ENCODE results near the gene SYT14.
"Not testable (repeated sequence)": the region's sequence is repeated elsewhere in the genome, so short reads cannot be mapped to it uniquely, and the experiment has no call there.

The SYT14 gene

DNA sequence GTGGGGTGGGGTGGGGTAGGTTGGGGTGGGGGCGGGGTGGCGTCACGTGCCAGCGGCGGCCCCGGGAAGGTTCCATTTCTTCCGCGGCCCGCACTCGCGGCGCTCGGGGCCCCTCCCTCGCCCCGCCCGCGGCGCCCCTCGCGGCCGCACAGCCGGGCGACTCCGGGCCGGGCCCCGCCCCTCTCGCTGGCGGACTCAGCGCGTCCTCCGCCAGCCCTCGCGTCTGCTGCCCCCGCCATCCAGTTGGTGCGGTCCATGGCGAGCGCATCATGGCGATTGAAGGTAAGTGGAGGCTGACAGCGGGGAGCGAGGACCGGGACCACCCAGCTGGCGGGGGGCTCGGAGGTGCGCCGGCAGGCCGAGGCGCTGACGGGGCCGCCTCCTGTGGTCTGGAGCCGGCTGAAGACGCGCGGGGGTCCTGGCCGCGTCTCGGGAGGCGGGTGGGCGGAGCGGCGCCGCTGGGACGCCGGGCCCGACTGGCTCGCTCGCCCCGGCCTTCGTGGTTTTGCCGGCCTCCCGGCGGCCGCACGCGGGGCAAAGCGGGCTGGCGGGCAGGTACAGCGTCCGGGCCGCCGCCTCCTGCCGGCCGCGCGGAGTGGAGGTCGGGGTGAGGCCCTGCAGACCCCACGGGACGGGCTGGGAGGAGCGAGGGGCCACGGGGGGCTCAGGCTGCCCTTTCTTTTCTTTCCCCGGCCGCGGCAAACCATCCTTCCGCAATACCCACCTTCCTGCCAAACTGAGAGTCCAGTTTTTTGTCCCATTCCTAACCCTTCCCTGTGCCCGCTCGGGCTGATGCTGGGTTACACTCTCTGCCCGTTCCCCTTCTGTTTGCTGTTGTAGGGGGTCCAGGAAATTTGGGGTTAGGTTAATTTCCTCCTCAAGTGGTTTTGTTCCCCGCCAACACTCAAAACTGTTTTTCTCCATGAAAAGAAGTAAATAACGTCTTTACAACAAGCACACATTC is at the start of gene SYT14:
Gene SYT14 (plus strand): TSS at position 222 of the 964 bp plus-strand sequence. CDS start 48 bp downstream, at position 270.
- peaks cover 14% of the 10 kb centered on the region for H3K9me3 Mint-ChIP-seq (ENCODE audit: low read depth)
- no peaks in the 10 kb centered on the region for H3K36me3 Mint-ChIP-seq
- H3K27ac Mint-ChIP-seq: no peak within 1 kb of the TSS
- peaks cover 9% of the 10 kb centered on the region for H3K4me1 Mint-ChIP-seq (ENCODE audit: low read depth)
- peaks cover 64% of the 10 kb centered on the region for H3K27me3 Mint-ChIP-seq
- H3K4me3 Mint-ChIP-seq: peak within 1 kb of the TSS; percentile 82

DNA sequence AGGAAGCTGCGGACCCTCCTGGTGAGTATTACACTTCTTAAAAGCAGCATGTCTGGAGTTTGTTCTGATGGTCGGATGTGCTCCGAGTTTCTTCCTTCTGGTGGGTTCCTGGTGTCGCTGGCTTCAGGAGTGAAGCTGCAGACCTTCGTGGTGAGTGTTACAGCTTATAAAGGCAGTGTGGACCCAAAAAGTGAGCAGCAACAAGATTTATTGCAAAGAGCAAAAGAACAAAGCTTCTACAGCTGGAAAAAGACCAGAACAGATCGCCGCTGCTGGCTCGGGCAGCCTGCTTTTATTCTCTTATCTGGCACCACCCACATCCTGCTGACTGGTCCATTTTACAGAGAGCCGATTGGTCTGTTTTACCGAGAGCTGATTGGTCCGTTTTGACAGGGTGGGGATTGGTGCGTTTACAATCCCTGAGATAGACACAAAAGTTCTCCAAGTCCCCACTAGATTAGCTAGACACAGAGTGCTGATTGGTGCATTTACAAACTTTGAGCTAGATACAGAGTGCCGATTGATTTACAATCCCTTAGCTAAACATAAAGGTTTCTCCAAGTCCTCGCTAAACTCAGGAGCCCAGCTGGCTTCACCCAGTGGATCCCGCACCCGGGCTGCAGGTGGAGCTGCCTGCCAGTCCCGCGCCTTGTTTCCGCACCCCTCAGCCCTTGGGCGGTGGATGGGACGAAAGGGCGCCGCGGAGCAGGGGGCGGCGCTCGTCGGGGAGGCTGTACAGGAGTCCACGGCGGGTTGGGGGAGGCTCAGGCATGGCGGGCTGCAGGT is 49.5 kb upstream of the SYT14 start:
- not testable (repeated sequence) for H3K9me3 Mint-ChIP-seq (ENCODE audit: low read depth)

DNA sequence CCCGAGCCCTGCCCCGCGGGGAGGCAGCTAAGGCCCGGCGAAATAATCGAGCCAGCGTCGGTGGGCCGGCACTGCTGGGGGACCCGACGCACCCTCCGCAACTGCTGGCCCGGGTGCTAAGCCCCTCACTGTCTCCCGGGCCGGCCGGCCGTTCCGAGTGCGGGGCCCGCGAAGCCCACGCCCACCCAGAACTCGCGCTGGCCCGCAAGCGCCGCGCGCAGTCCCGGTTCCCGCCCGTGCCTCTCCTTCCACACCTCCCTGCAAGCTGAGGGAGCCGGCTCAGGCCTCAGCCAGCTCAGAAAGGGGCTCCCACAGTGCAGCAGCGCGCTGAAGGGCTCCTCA is 49.0 kb upstream of the SYT14 start:
- peaks cover 1% of the 10 kb centered on the region for H3K4me1 Mint-ChIP-seq (ENCODE audit: low read depth)
- no peaks in the 10 kb centered on the region for H3K9me3 Mint-ChIP-seq (ENCODE audit: low read depth)
- H3K4me3 Mint-ChIP-seq: no peak overlapping the region
- H3K36me3 Mint-ChIP-seq: no peaks in the 10 kb centered on the region
- H3K27me3 Mint-ChIP-seq: peaks cover 10% of the 10 kb centered on the region
- no peak overlapping the region for H3K27ac Mint-ChIP-seq

More for the DNA sequence above, 49.5 kb upstream of the SYT14 start:
- H3K4me1 Mint-ChIP-seq (ENCODE audit: low read depth); H3K27ac Mint-ChIP-seq; H3K36me3 Mint-ChIP-seq; H3K4me3 Mint-ChIP-seq: not testable (repeated sequence)
- peaks cover 12% of the 10 kb centered on the region for H3K27me3 Mint-ChIP-seq

DNA sequence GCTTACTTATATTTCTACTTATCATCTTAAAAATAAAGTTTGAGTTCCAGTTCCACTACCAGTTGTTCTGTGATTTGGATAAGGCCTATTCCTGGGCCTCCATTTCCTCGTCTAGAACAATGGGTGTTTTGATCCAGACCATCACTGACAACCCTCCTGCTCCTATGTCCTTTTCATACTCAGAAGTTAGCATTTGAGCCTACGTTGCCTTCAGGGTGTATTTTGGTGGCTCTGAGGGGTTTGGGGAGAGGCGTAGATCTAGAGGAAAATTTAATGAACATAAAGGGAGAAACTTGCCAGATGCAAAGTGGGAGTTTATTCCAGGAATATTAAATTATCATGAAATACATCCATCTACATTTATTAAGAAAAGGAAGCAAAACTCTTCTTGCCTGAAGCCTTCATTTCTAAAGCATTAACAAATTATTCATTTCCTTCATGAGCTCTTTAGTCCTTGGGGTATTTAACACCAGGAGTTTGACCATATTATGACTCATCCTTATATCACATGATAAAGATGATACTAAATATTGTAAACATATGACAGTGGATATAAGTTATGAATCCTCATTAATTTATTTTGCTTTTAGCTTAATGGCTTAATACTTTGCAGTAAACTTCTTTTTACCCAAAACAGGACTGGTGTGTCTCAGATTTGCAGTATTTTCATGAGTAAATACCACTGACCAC is 47.2 kb upstream of the SYT14 start:
- H3K9me3 Mint-ChIP-seq (ENCODE audit: low read depth): no peaks in the 10 kb centered on the region
- H3K4me3 Mint-ChIP-seq: no peak overlapping the region
- H3K36me3 Mint-ChIP-seq: no peaks in the 10 kb centered on the region
- peaks cover 10% of the 10 kb centered on the region for H3K27me3 Mint-ChIP-seq
- H3K27ac Mint-ChIP-seq: no peak overlapping the region
- H3K4me1 Mint-ChIP-seq (ENCODE audit: low read depth): peaks cover 2% of the 10 kb centered on the region

DNA sequence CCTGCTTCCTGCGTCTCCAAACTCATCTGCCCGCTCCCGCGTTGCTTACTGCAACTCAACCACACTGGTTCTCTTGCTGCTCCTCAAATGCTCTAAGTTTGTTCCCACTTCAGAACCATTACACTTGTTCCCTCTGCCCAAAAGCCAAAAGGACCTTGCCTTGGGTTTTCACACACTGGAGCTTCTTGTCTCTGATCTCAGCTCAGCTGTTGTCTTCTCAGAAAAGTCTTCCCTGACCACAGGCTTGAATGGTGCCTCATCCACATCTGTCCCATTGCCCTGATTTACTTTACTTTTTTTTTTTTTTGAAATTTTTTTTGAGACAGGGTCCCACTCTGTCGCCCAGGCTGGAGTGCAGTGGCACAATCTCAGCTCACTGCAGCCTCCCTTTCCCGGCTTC is 44.3 kb upstream of the SYT14 start:
- H3K4me1 Mint-ChIP-seq (ENCODE audit: low read depth): peaks cover 6% of the 10 kb centered on the region
- H3K27ac Mint-ChIP-seq: no peak overlapping the region
- H3K36me3 Mint-ChIP-seq: no peaks in the 10 kb centered on the region
- no peak overlapping the region for H3K4me3 Mint-ChIP-seq
- peaks cover 10% of the 10 kb centered on the region for H3K27me3 Mint-ChIP-seq
- no peaks in the 10 kb centered on the region for H3K9me3 Mint-ChIP-seq (ENCODE audit: low read depth)

DNA sequence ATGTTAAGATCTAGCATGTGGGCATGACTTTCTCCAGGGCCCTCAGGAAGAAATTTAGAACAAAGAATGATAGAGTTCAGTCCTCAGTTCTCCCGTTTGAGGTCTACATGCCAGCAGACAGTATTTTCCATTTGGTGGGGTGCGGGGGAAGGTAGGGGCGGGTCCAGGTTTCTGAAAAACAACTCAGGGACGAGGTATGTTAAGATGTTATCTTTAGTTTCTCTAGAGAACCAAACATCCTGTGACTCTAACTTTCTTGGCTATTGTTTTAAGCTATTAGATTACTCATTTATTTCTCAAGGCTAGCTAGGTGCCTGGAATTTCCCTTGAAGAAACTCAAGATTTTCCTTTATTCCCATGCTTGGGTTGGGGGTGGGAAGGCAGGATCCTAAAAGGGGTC is 42.3 kb upstream of the SYT14 start:
- no peak overlapping the region for H3K4me3 Mint-ChIP-seq

DNA sequence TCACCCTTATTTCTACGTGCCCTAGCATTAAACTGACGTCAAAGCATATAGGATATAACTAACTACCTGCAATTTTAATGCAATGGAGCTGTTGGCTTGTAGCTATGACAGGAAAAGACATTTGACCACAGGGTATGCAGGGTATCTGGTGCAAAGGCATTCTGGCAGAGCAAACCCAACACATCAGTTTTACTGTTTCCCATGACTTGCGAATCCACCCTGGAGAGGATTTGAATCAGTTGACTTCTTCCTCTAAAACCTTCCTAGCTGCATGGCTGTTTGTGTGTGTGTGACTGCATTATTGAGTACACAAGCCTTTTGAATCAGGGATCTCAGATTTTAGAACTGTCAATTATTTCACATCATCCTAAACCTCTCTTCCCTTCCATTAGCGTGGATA is 41.7 kb upstream of the SYT14 start:
- no peaks in the 10 kb centered on the region for H3K9me3 Mint-ChIP-seq (ENCODE audit: low read depth)
- peak overlapping the region; percentile 4 for H3K27ac Mint-ChIP-seq
- no peak overlapping the region for H3K4me3 Mint-ChIP-seq
- peaks cover 10% of the 10 kb centered on the region for H3K27me3 Mint-ChIP-seq
- peaks cover 6% of the 10 kb centered on the region for H3K4me1 Mint-ChIP-seq (ENCODE audit: low read depth)
- no peaks in the 10 kb centered on the region for H3K36me3 Mint-ChIP-seq

More for the DNA sequence above, 42.3 kb upstream of the SYT14 start:
- Mint-ChIP-seq H3K4me1 (ENCODE audit: low read depth) (peaks cover 6% of the 10 kb centered on the region), H3K27ac (peak overlapping the region; percentile 51), H3K36me3 (no peaks in the 10 kb centered on the region), H3K27me3 (peaks cover 10% of the 10 kb centered on the region), H3K9me3 (ENCODE audit: low read depth) (no peaks in the 10 kb centered on the region)

DNA sequence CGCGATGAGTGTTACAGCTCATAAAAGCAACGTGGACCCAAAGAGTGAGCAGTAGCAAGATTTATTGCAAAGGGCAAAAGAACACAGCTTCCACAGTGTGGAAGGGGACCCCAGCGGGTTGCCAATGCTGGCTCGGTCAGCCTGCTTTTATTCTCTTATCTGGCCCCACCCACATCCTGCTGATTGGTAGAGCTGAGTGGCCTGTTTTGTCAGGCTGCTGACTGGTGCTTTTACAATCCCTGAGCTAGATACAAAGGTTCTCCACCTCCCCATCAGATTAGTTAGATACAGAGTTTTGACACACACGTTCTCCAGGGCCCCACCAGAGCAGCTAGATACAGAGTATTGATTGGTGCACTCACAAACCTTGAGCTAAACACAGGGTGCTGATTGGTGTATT is 39.7 kb upstream of the SYT14 start:
- H3K4me1 Mint-ChIP-seq (ENCODE audit: low read depth); H3K9me3 Mint-ChIP-seq (ENCODE audit: low read depth); H3K36me3 Mint-ChIP-seq; H3K27ac Mint-ChIP-seq; H3K27me3 Mint-ChIP-seq; H3K4me3 Mint-ChIP-seq: not testable (repeated sequence)

DNA sequence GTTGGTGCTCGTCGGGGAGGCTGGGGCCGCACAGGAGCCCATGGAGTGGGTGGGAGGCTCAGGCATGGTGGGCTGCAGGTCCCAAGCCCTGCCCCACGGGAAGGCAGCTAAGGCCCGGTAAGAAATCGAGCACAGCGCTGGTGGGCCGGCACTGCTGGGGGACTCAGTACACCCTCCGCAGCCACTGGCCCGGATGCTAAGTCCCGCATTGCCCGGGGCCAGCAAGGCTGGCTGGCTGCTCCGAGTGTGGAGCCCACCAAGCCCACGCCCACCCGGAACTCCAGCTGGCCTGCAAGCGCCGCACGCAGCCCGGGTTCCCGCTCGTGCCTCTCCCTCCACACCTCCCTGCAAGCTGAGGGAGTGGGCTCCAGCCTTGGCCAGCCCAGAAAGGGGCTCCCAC is 39.2 kb upstream of the SYT14 start:
- not testable (repeated sequence) for H3K4me1 Mint-ChIP-seq (ENCODE audit: low read depth); H3K4me3 Mint-ChIP-seq; H3K27me3 Mint-ChIP-seq; H3K27ac Mint-ChIP-seq; H3K36me3 Mint-ChIP-seq; H3K9me3 Mint-ChIP-seq (ENCODE audit: low read depth)

DNA sequence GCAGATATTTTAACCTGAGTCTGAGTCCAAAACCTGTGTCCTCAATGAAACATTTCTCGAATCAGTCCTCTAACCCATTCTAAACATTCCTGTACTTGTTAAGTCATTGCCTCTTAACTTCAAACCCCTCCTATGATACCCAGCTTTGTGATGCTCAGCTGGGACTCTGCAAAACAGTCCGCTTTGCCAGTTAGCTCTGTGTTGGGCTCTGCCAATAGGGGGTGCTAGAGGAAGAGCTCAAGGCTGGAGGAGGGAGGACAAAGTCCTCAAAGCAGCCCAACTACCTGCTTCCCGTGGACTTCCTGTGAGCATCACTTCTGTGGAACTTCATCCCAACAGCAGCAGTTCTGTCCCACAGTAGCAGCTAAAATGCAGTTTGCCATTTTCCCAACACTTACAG is 38.1 kb upstream of the SYT14 start:
- H3K4me3 Mint-ChIP-seq: no peak overlapping the region
- no peak overlapping the region for H3K27ac Mint-ChIP-seq
- peaks cover 6% of the 10 kb centered on the region for H3K4me1 Mint-ChIP-seq (ENCODE audit: low read depth)
- H3K36me3 Mint-ChIP-seq: no peaks in the 10 kb centered on the region
- peaks cover 4% of the 10 kb centered on the region for H3K27me3 Mint-ChIP-seq
- no peaks in the 10 kb centered on the region for H3K9me3 Mint-ChIP-seq (ENCODE audit: low read depth)

DNA sequence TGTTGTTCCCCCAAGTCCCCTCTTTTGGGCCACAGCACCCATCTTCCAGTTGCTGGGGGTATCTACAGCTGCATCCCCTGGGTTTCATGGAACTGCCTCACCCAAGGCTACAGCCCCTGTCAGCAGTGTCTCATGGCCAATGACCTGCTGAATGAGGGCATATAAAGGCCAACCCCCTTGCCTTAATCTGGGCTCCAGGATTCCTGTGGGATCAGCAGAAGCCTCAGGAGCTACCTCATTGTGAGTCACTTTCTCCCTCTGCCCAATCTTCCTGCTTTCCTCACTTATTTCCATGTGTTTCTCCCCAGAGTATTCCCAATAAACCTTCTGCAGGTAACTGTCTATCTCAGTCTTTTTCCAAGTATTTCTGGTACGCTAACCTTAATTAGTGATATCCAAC is 37.3 kb upstream of the SYT14 start:
- peaks cover 4% of the 10 kb centered on the region for H3K4me1 Mint-ChIP-seq (ENCODE audit: low read depth)
- no peak overlapping the region for H3K4me3 Mint-ChIP-seq
- no peaks in the 10 kb centered on the region for H3K9me3 Mint-ChIP-seq (ENCODE audit: low read depth)
- H3K36me3 Mint-ChIP-seq: no peaks in the 10 kb centered on the region
- no peak overlapping the region for H3K27ac Mint-ChIP-seq
- H3K27me3 Mint-ChIP-seq: peaks cover 4% of the 10 kb centered on the region

DNA sequence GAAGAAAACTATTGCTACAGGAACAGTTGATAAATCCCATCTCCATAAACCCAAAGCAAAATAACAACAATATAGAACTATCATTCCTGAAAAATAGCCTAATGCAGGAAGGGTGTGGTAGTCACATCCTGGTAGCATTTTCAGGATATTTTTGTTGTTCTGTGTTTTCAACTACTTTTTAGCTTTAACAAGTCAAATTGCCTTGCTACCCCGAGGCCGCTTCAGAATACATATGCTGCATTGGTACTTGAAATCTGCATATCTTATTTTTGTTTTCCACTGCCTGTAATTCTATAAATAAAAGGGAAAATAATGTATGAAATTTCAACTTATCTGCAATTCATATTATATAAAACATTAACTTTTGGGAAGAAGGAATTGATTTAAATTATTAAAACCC is 36.8 kb upstream of the SYT14 start:
- H3K4me3 Mint-ChIP-seq: no peak overlapping the region
- H3K9me3 Mint-ChIP-seq (ENCODE audit: low read depth): no peaks in the 10 kb centered on the region
- peaks cover 4% of the 10 kb centered on the region for H3K27me3 Mint-ChIP-seq
- no peak overlapping the region for H3K27ac Mint-ChIP-seq
- H3K4me1 Mint-ChIP-seq (ENCODE audit: low read depth): peaks cover under 1% of the 10 kb centered on the region
- H3K36me3 Mint-ChIP-seq: no peaks in the 10 kb centered on the region

DNA sequence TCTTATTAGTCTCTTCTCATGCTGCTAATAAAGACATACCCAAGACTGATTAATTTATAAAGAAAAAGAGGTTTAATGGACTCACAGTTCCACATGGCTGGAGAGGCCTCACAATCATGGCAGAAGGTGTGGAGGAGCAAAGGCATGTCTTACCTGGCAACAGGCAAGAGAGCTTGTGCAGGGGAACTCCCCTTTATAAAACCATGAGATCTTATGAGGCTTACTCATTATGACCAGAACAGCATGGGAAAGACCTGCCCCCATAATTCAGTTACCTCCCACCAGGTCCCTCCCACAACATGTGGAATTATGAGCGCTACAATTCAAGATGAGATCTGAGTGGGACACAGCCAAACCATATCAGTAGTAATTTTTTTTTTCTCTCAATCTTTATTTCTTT is 33.2 kb upstream of the SYT14 start:
- not testable (repeated sequence) for H3K9me3 Mint-ChIP-seq (ENCODE audit: low read depth); H3K4me1 Mint-ChIP-seq (ENCODE audit: low read depth); H3K27ac Mint-ChIP-seq; H3K36me3 Mint-ChIP-seq; H3K4me3 Mint-ChIP-seq; H3K27me3 Mint-ChIP-seq

DNA sequence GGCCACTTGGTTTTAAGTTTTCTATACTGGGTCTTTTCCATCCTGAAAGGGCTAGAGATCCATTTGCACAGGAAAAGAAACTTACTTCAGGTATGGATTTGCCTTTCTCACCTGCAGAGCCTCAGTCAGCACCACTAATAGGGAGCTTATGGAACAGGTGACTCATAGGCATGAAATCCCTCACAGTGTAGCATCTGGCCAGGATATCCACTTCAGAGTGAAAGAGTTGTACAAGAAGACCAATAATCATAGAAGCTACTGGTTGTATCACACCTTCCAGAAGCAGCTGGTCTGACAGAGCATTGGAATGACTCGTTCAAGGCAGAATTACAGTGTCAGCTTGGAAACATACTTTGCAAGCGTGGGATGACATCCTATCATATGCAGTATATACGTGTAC is 26.3 kb upstream of the SYT14 start:
- Mint-ChIP-seq H3K27me3 (no peaks in the 10 kb centered on the region), H3K27ac (no peak overlapping the region), H3K4me3 (no peak overlapping the region), H3K9me3 (ENCODE audit: low read depth) (no peaks in the 10 kb centered on the region), H3K36me3 (no peaks in the 10 kb centered on the region), H3K4me1 (ENCODE audit: low read depth) (no peaks in the 10 kb centered on the region)

DNA sequence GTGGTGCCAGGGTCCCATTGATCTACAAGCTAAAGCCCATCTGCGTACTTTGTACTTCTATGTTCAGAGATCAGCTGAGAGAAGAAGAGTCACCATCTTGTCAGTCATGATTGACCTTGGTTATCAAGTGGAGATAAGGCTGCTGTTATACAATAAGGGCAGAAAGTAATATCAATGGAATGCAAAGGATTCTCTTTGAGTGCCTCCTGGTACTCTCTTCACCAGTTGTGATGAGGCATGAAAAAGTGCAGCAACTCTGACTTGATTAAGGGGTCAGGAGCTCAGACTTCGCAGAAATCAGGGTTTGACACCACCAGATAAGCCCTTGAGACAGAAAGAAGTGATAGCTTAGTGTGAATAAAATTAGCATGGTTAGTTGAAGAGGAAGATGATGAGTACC is 25.7 kb upstream of the SYT14 start:
- Mint-ChIP-seq H3K36me3 (no peaks in the 10 kb centered on the region), H3K27ac (no peak overlapping the region), H3K27me3 (no peaks in the 10 kb centered on the region), H3K4me1 (ENCODE audit: low read depth) (no peaks in the 10 kb centered on the region), H3K9me3 (ENCODE audit: low read depth) (no peaks in the 10 kb centered on the region), H3K4me3 (no peak overlapping the region)
